ENCODE data around the gene RGS7. TPM values are rescaled to one million over a fixed set of nuclear protein-coding genes. Genes with fewer than 3 reads are reported as not detected.

RGS7 gene
- total RNA-seq, 1 donor from 2014 or later = 1.9 TPM

DNA sequence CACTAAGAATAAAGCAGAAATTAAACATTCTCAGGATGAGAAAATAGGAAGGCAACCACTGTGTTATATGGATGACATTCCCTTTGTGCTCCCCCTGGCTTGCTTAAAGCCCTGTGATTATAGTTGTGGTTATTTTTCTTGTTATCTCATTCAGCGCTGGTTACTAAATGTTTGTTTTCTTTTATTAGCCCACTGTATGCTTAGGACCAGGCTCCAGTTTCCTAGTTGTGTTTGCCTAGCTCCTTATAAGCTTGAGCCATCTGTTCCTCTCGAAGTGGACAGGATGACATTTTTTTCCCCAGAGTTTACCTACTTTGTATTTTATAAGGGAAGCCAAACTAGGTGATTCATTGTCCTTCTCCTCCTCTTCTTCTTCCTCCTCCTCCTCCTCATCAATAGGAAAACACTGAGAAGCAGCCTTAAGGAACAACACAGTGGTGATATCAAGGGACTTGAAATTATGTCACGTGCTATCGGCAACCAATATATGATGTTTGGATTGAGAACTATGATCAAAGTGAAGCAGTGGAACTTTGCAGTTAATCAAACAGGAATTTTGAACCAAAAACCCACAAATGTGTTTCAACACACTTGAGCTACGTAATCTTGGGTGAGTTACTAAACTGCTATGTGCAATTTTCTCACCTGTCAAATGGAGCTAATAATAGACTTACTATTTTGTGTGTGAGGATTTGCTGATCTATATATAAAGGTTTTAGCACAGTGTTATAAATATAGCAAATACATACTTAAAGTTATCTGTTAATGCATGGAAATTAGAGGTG is 35.1 kb upstream of the RGS7 start:
- no peaks in the 10 kb centered on the region for H3K36me3 Mint-ChIP-seq
- H3K27me3 Mint-ChIP-seq (ENCODE audit: low read depth) = peaks cover 4% of the 10 kb centered on the region
- peaks cover 3% of the 10 kb centered on the region for H3K9me3 Mint-ChIP-seq
- H3K4me1 Mint-ChIP-seq = no peaks in the 10 kb centered on the region
- H3K4me3 Mint-ChIP-seq = no peak overlapping the region
- no peak for DNase-seq (ENCODE audit: low spot score in 2 of 2, unreplicated experiment in 2 of 2)
- no peak overlapping the region for H3K27ac Mint-ChIP-seq
- TF ChIP-seq, protein P1, sequence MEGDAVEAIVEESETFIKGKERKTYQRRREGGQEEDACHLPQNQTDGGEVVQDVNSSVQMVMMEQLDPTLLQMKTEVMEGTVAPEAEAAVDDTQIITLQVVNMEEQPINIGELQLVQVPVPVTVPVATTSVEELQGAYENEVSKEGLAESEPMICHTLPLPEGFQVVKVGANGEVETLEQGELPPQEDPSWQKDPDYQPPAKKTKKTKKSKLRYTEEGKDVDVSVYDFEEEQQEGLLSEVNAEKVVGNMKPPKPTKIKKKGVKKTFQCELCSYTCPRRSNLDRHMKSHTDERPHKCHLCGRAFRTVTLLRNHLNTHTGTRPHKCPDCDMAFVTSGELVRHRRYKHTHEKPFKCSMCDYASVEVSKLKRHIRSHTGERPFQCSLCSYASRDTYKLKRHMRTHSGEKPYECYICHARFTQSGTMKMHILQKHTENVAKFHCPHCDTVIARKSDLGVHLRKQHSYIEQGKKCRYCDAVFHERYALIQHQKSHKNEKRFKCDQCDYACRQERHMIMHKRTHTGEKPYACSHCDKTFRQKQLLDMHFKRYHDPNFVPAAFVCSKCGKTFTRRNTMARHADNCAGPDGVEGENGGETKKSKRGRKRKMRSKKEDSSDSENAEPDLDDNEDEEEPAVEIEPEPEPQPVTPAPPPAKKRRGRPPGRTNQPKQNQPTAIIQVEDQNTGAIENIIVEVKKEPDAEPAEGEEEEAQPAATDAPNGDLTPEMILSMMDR (IDR thresholded peaks at IDR 0.05; ENCODE audit: unreplicated experiment) = no peak

DNA sequence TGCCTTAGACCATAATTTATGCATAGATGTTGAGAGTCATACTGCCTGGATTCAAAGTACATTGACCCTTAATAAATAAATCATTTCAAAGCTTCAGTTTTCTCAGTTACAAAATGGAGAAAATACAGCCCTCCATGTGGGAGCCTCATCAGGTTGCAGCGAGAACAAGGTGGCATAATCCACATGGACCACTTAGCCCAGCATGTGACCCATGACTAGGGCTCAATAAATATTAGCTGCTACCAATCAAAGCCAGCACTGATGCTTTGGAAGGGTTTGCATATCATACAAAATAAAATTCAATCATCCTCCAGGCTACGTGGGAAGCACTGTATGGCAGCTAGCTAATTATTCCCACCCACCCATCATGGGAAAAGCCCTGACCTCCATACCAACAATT is 33.5 kb upstream of the RGS7 start:
- no peaks in the 10 kb centered on the region for H3K4me1 Mint-ChIP-seq
- H3K27me3 Mint-ChIP-seq (ENCODE audit: low read depth) = peaks cover 4% of the 10 kb centered on the region
- H3K9me3 Mint-ChIP-seq = no peaks in the 10 kb centered on the region
- no peak overlapping the region for H3K27ac Mint-ChIP-seq
- H3K4me3 Mint-ChIP-seq = no peak overlapping the region
- H3K36me3 Mint-ChIP-seq = no peaks in the 10 kb centered on the region
- TF ChIP-seq, protein P1 (IDR thresholded peaks at IDR 0.05; ENCODE audit: unreplicated experiment) = no peak
- DNase-seq (ENCODE audit: low spot score in 2 of 2, unreplicated experiment in 2 of 2) = no peak

DNA sequence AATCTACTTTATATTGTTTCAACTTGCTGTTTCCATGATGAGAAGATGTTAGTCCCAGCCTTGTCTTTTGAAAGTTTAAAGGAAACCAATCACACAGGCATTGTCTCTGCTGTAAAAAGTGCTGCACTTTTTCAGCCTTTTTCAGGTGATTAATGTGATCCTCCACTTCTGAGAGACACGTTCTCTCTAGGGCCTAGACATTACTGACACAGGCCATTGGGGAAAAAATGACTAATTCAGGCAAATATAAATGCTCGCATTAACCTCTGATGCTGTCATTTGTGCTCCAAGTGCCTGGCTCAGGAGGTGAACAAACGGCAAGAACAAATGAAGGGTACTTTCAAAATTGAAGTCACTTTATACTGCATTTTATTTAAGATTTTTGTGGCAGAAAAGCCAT is 32.4 kb upstream of the RGS7 start:
- Mint-ChIP-seq H3K27ac (no peak overlapping the region), H3K4me3 (no peak overlapping the region), H3K36me3 (no peaks in the 10 kb centered on the region), H3K27me3 (ENCODE audit: low read depth) (peaks cover 4% of the 10 kb centered on the region), H3K9me3 (no peaks in the 10 kb centered on the region), H3K4me1 (no peaks in the 10 kb centered on the region)
- no peak for DNase-seq (ENCODE audit: low spot score in 2 of 2, unreplicated experiment in 2 of 2)
- TF ChIP-seq, protein P1 (IDR thresholded peaks at IDR 0.05; ENCODE audit: unreplicated experiment) = no peak

DNA sequence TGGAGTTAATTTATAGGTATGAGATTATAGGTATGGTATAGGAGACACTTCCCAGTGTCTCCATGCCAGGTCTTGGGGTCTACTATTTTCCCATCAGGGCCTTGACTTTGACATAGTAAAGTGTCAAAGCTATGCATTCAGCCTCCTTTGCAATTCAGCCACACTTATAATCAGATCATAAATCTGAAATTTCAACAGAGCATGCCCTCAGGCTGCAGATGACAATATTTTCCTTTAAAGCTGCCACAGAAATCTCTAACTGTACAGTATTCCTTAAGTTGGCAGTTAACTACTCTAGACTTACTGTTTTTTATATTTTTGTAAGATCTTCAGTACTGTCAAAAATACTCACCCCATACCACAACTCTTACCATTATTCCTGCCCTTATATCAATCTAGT is 30.2 kb upstream of the RGS7 start:
- TF ChIP-seq, protein P1 (IDR thresholded peaks at IDR 0.05; ENCODE audit: unreplicated experiment) = no peak
- DNase-seq (ENCODE audit: low spot score in 2 of 2, unreplicated experiment in 2 of 2) = no peak
- Mint-ChIP-seq H3K9me3 (peaks cover under 1% of the 10 kb centered on the region), H3K36me3 (no peaks in the 10 kb centered on the region), H3K27ac (no peak overlapping the region), H3K4me3 (no peak overlapping the region), H3K4me1 (no peaks in the 10 kb centered on the region), H3K27me3 (ENCODE audit: low read depth) (peaks cover 4% of the 10 kb centered on the region)

DNA sequence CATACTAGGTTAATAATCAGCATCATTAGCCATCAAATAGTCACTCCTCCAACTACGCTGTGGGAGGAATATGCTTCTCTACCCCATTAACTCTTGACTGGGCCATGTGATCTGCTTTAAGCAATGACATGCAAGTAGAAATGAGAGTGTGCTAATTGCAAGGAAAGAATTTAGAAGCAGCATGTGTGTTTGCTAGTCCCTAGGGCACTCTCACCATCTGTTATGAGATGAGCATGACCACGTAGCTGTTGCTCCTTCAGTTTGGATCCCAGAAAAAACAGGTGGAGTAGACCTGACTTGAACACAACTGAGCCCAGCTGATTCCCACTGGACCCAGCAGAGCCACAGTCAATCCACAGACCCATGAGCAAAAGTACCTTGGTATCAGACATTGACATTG is 19.7 kb upstream of the RGS7 start:
- Mint-ChIP-seq H3K9me3 (peaks cover 8% of the 10 kb centered on the region), H3K4me1 (no peaks in the 10 kb centered on the region), H3K36me3 (no peaks in the 10 kb centered on the region), H3K27me3 (ENCODE audit: low read depth) (peaks cover 7% of the 10 kb centered on the region), H3K27ac (no peak overlapping the region), H3K4me3 (no peak overlapping the region)
- TF ChIP-seq, protein P1 (IDR thresholded peaks at IDR 0.05; ENCODE audit: unreplicated experiment) = no peak
- no peak for DNase-seq (ENCODE audit: low spot score in 2 of 2, unreplicated experiment in 2 of 2)

All from mesothelial cell of epicardium (in vitro differentiated cells).